ENCODE measurements around the gene KHK. TPM values are rescaled to one million over a fixed set of nuclear protein-coding genes. Genes with fewer than 3 reads are reported as not detected.

The KHK gene
- polyA plus RNA-seq, 1 donor (not counting 4 experiments of a cell fraction or from before 2014, with no cell fraction given) = 0.21 TPM

DNA sequence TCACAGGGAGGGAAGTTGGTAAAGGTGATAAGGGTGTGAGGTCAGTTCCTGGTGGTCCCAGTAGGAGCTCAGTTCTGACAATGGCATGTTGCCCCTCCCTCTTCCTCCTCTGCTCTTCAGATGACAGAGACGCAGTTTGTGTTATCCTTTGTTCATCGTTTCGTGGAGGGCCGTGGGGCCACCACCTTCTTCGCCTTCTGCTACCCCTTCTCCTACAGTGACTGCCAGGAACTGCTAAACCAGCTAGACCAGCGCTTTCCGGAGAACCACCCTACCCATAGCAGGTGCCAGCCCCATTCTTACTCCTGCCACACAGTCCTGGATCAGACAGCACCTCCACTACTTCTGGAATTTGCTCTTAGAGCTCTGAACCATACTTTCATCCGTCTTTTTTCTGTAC, 32.8 kb upstream of the KHK start:
- Histone ChIP-seq H3K4me3 (ENCODE audit: control insufficient read depth in 2 of 3, extremely low read depth in 1 of 3, insufficient read depth in 2 of 3, low read depth in 1 of 3, low read length in 3 of 3) (no peak overlapping the region), H3K9me3 (ENCODE audit: control insufficient read depth, low read depth, low read length) (no peaks in the 10 kb centered on the region), H3K27ac (ENCODE audit: control insufficient read depth, insufficient read depth, low read length) (no peak overlapping the region), H3K27me3 (ENCODE audit: control insufficient read depth, extremely low read depth, insufficient read depth, low read length) (no peaks in the 10 kb centered on the region), H3K9me1 (ENCODE audit: control insufficient read depth, extremely low read depth, insufficient read depth, low read length) (no peaks in the 10 kb centered on the region), H3K36me3 (ENCODE audit: control insufficient read depth in 2 of 2, extremely low read depth in 1 of 2, insufficient read depth in 2 of 2, low read length in 2 of 2) (peaks cover 13 to 23% of the 10 kb centered on the region in 2 experiments), H3K4me2 (ENCODE audit: control insufficient read depth, extremely low read depth, insufficient read depth, low read depth, low read length) (no peak overlapping the region), H3K9ac (ENCODE audit: control insufficient read depth, extremely low read depth, insufficient read depth, low read length) (no peak overlapping the region), H2AFZ (ENCODE audit: control insufficient read depth, low read length) (no peak overlapping the region), H3K4me1 (ENCODE audit: control insufficient read depth, extremely low read depth, insufficient read depth, low read length) (peaks cover 9% of the 10 kb centered on the region), H4K20me1 (ENCODE audit: control insufficient read depth, extremely low read depth, insufficient read depth, low read length) (no peaks in the 10 kb centered on the region), H3K79me2 (ENCODE audit: control insufficient read depth, insufficient read depth, low read length) (no peaks in the 10 kb centered on the region)
- dilution Hi-C loops (cut with MboI; ENCODE audit: extremely low pct_ligation_motif_present, low sequenced_read_pairs) = no loop called here
- TF ChIP-seq CTCF (optimal IDR thresholded peaks at IDR 0.05 in 1 of 3, IDR thresholded peaks at IDR 0.05 in 1 of 3, conservative IDR thresholded peaks at IDR 0.05 in 1 of 3; ENCODE audit: extremely low read depth in 1 of 3, insufficient read depth in 2 of 3, low read length in 3 of 3) (no peak), EZH2 (IDR thresholded peaks at IDR 0.05; ENCODE audit: low read length) (no peak)
- FAIRE-seq = no peak
- DNase-seq (ENCODE audit: low read depth, low spot score) = no peak

DNA sequence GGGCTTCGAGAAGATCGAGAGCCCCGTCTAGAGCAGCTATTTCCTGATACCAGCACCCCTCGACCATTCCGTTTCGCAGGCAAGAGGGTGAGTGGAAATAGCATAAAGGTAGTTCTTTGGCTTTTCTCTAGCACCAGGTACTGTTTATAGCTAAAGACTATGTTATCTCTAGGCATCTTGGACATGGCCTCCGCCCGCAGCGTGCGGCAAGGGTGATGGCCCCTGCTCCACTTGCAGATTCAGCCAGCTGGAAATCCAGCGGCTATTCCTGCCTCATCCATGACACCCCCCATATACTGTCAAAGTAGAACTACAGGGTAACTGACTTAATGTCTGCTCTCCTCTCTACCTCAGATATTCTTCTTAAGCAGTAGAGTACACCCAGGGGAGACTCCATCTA, 31.9 kb upstream of the KHK start:
- dilution Hi-C loops (cut with MboI; ENCODE audit: extremely low pct_ligation_motif_present, low sequenced_read_pairs) = no loop called here
- DNase-seq (ENCODE audit: low read depth, low spot score) = no peak
- no peaks in the 10 kb centered on the region for H4K20me1 ChIP-seq (ENCODE audit: control insufficient read depth, extremely low read depth, insufficient read depth, low read length)
- no peak overlapping the region for H3K9ac ChIP-seq (ENCODE audit: control insufficient read depth, extremely low read depth, insufficient read depth, low read length)
- no peak overlapping the region for H3K4me2 ChIP-seq (ENCODE audit: control insufficient read depth, extremely low read depth, insufficient read depth, low read depth, low read length)
- no peaks in the 10 kb centered on the region for H3K79me2 ChIP-seq (ENCODE audit: control insufficient read depth, insufficient read depth, low read length)
- no peaks in the 10 kb centered on the region for H3K9me1 ChIP-seq (ENCODE audit: control insufficient read depth, extremely low read depth, insufficient read depth, low read length)
- peaks cover 5% of the 10 kb centered on the region for H3K4me1 ChIP-seq (ENCODE audit: control insufficient read depth, extremely low read depth, insufficient read depth, low read length)
- H3K36me3 ChIP-seq (ENCODE audit: control insufficient read depth in 2 of 2, extremely low read depth in 1 of 2, insufficient read depth in 2 of 2, low read length in 2 of 2) = peaks cover 13 to 23% of the 10 kb centered on the region in 2 experiments
- H2AFZ ChIP-seq (ENCODE audit: control insufficient read depth, low read length) = no peak overlapping the region
- FAIRE-seq = no peak
- TF ChIP-seq CTCF (optimal IDR thresholded peaks at IDR 0.05 in 1 of 3, IDR thresholded peaks at IDR 0.05 in 1 of 3, conservative IDR thresholded peaks at IDR 0.05 in 1 of 3; ENCODE audit: extremely low read depth in 1 of 3, insufficient read depth in 2 of 3, low read length in 3 of 3) (no peak), EZH2 (IDR thresholded peaks at IDR 0.05; ENCODE audit: low read length) (no peak)
- H3K4me3 ChIP-seq (ENCODE audit: control insufficient read depth in 2 of 3, extremely low read depth in 1 of 3, insufficient read depth in 2 of 3, low read depth in 1 of 3, low read length in 3 of 3) = no peak overlapping the region
- no peaks in the 10 kb centered on the region for H3K9me3 ChIP-seq (ENCODE audit: control insufficient read depth, low read depth, low read length)
- H3K27ac ChIP-seq (ENCODE audit: control insufficient read depth, insufficient read depth, low read length) = no peak overlapping the region
- no peaks in the 10 kb centered on the region for H3K27me3 ChIP-seq (ENCODE audit: control insufficient read depth, extremely low read depth, insufficient read depth, low read length)

All from keratinocyte (primary cell).